ENCODE data around the gene CHMP6.

Gene CHMP6

DNA sequence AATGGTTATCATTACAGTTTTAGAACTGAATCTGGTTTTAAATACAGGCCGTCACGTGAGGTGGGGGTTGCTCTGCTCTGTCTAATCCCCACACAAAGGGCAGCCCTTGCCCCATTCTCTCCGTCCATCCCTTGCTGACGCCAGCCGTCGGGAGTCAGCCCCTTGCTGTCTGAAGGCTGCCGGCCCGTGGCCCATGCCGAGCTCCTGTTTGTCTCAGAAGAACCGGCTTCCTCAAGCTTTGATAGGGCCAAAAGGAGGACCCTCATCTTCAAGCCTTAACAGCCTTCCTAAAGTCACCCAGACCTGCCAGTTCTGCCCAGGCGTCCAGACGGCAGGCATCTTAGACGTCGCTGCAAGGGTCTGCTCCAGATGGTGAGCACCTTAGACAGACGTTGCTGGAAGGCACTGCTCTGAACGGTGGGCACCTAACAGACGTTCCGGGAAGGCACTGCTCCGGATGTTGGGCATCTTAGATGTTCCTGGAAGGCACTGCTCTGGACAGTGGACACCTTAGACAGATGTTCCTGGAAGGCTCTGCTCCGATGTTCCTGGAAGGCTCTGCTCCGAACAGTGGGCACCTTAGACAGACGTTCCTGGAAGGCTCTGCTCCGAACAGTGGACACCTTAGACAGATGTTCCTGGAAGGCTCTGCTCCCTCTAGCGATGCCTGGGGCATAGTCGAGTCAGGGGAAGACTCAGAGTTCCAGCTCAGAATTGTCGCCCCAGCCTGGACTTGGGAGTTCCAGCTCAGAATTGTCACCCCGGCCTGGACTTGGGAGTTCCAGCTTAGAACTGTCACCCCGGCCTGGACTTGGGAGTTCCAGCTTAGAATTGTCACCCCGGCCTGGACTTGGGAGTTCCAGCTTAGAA, 35.1 kb upstream of the CHMP6 start:
- no peak for DNase-seq

DNA sequence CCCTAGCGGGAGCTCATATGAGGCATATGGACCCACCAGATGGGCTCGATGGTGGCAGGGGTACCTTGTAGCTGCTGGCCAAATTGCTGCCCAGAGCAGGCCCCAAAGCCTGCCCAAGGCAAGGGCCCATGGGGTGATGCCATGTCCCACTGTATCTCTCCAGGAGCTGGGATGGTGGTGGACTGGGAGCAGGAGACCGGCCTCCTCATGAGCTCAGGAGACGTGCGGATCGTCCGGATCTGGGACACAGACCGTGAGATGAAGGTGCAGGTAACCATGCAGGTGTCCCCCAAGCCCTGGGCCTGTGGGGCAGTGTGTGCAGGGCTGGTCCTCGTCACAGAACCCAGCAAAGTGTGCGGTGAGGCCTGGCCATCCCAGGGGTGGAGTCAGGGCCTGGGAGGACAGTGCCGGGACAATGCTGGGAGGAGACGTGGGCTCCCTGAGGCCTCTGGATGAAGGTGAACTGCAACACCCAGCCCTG, 34.1 kb upstream of the CHMP6 start:
- DNase-seq = no peak

DNA sequence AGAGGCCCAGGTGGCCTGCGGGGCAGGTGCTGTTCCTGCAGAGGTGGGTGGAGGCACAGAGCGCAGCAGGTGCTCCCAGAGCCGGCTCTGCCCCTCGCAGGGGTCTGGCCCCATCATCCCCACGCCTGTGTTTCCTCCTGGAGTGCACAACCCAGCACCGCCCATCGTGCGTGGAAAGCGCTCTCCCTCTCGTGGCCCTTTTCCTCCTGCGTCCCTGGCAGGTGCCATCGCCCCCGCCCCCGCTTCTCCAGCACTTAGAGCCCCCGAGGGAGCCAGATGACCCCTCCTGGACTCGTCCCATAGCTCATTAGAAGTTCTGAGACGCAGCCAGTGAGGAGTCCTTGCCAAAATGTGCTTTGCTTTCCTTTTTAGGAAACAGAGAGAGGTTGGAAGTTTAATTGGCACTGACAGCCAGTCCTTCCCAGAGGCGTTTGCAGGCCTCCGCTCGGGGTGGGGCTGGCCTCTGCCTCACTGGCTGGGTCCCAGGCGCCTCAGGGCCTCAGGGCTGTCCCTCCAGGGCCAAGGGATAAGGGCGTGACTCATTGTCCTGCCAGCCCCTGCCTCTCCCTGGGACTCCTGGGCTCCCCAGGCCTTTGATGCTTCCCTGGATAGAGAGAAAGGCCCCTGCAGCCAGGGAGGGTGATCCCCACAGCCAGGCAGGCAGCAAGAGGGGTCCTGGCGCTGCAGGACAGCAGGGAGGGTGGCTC, 32.2 kb upstream of the CHMP6 start:
- DNase-seq = no peak

DNA sequence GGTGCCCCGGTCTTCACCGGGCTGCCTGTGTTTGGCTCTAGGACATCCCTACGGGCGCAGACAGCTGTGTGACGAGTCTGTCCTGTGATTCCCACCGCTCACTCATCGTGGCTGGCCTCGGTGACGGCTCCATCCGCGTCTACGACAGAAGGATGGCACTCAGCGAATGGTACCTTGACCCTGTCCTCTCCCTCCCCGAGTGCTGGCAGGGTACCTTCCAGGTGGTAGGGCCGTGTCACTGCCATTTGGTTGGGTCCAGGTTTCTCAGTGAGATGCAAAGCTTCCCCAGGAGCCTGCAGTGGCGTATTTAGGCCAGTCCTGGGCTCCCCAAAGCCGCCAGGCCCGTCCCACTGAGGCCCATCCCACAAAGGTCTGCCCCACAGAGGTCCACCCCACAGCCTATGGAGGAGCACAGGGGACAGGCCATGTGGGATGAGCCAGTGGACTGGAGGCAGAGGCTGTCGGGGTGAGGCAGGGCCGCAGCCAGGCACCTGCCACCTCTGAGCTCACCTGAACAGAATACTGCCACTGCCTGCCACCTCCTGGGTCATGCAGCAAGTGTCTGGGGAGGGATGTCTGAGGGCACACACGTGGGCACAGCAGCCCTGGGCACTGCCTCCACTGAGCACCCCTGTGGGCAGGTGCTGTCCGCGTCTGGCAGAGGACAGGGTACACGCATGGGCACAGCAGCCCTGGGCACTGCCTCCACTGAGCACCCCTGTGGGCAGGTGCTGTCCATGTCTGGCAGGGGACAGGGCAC, 31.4 kb upstream of the CHMP6 start:
- no peak for DNase-seq

DNA sequence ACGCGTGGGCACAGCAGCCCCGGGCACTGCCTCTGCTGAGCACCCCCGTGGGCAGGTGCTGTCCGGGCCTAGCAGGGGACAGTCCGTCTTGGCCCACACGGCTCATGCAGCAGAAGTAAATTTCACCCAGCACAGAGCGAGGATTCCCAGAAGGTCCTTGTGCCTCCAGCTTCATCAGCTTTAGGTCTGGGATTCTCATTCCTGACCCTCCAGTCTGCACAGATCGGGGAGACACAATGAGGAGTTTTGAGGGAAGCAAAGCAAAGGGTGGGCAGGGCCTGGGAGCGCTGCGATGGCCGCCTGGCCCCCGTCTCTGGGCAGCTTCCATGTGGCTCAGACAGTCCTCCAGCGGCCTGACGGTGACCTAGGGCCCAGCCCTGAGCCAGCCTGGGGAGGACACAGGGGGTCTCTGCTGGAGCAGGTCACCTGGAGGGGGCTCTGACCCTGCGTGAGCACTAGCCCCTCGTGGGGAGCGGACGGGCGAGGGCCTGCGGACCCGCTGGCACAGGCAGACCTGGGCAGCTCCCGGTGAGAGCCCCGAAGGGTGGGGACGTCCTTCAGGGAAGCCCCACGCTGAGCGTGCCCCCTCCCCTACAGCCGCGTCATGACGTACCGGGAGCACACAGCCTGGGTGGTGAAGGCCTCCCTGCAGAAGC, 30.7 kb upstream of the CHMP6 start:
- no peak for DNase-seq

DNA sequence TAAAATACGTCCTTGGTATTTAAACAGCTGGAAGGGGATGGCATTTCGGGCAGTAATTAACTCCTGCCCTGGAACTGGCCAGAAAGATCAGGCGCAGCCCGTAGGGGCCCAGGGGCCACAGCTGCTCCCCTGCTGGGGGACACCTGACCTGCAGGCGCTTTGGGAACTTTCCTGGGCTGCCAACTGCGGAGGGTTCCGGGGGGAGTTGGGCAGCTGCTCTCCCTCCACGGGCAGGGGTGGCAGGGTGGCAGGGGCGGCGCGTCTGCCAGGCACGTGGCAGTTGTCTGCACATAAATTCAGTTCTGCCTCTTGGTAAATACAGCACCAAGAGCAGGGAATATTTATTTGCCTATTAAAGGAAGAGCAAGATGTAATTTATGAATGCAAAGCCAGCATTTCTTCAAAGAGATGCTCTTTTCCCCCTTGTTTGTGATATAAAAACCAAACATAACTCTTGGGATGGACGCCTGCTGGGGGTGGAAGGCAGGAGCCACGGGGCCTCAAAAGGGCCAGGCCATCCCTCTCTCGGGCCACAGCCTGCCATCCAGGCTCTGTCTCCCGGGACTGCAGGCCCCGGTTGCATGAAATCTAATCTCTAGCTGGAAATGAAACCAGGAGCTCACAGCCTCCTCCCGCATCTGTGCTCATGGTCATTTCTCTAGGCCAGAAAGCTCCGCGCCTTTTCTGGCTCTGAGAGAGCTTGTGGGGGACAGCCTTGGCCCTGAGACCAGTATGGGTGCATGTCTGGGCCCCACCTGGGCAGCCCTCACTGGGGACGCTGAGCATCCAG, 29.9 kb upstream of the CHMP6 start:
- DNase-seq = no peak

DNA sequence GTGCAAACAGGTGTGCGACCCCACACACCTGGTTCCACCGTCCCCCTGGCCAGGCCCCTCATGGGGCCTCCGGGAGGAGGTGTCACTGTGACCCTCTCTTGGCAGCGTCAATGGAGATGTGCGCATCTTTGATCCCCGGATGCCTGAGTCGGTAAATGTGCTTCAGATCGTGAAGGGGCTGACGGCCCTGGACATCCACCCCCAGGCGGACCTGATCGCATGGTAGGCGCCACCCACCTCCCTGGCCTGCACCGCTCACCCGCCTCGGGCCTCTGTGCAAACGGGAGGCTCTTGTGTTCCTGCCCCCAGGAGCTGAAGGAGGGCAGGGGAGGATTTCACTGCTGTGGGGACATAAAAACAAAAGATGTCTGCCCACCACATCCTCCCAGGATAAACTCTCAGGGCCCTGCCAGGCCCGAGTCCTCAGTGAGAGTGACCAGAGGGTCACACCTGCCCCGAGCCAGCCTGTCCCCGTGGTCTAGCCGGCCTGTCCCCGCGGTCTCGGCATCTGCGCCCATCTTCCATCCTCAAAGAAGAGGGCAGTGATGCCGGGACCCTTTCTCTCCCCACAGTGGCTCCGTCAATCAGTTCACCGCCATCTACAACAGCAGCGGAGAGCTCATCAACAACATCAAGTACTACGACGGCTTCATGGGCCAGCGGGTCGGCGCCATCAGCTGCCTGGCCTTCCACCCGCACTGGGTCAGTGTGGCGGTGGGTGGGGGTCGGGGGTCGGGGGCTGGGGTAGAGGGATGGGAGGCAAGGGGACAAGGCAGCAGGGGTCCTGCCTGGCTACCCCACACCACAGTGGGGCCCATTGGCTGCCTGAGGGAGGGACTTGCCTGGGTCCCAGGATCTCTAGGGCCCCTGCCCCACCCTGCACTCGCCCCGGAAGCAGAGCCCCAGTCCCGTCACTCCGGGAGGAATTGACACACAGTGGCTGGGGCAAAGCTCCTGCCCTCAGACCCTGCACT, 29.0 kb upstream of the CHMP6 start:
- DNase-seq = no peak

DNA sequence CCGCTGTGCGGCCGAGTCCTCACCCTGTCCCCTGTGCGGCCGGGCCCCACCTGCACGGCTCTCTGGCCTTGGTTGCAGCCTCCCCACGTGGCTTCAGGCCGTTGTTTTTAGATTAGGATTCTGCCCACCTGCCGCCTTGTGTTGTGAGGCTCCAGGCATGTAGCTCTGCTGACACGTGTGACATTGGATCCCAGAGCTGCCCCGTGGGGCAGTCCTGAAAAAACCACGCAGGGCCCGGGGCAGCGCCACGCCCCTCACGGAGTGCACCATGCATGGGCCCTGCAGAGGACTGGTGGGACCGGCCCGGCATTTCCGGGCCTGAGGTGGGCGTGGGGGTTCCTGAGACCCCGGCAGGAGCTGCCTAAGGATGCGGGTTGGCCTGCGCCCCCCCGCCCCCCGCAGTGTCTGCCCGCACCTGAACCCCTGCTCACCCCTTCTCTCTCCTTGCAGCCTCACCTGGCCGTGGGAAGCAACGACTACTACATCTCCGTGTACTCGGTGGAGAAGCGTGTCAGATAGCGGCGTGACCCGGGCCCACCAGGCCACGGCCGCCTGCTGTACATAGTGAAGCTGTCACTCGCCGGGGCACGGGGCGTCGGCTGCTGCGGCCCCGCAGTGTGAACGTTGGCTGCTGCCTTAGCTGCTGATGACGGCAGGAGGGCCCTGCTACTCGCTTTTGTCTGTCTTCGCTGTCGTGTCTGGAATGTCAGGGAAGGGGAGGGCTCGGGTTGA, 27.7 kb upstream of the CHMP6 start:
- no peak for DNase-seq

DNA sequence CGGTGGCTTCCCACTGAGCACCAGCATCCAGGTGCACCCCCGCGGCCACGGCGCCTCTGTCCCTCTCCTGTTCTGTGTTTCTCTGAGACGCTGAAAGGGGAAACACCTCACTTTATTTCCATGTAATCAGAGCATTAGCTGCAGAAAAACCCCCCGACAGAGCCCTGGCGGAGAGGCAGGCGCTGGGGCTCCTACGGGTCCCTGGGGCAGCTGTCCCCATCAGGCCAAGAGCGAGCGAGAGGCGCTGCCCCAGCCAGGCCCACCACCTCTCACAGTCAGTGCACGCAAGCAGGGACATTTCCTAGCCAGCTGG, 27.1 kb upstream of the CHMP6 start:
- DNase-seq = no peak

DNA sequence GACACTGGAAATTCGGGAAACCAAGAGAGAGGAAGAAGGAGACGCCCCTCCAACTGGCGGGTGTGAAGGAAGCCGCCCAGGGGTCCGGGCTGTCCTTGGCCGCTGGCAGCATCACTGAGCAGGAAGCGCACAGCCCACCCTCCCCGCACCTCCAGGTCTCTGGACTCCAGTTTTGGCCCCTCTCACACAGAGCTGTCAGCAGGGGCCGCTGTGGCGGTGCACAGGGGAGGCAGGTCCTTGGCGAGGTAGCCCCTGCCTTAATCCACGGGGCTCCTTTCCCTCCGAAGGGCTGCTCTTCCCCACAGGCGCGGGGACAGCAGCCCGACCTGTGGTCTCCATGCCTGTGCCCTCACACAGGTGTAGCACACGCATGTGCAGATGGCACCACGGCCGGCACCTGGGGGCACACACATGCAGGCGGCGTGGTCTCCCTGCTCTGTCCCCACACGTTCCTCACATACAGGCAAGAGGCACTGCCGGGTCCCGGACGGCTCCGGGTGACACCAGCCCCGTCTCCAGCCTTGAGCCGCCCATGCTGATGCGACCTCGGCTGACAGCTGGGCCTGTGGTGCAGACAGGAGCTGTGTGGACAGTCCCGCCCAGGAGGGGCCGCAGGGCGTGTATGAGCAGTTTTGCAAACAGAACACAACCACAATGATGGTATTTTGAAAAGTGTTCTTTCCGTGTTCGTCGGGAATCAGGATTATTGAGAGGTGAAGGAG, 26.6 kb upstream of the CHMP6 start:
- no peak for DNase-seq

DNA sequence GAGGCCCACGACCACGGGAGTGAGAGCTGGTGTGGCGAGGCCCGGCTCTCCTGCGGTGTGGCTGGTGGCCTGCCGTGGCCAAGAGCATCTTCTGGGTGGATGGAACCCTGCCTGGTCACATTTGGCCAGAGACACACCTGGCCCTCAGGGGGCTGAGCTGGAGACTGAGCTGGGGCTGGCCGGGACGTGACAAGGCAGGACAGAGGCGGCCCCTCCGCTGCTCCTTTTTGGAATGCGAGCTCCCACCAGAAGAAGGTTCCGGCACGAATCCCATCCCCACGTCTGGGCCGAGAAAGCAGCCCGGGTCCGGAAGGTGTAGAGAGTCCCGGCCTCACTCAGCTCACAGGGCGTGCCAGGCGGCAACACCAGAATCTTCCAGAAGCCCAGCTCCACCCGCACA, 26.0 kb upstream of the CHMP6 start:
- DNase-seq = no peak

DNA sequence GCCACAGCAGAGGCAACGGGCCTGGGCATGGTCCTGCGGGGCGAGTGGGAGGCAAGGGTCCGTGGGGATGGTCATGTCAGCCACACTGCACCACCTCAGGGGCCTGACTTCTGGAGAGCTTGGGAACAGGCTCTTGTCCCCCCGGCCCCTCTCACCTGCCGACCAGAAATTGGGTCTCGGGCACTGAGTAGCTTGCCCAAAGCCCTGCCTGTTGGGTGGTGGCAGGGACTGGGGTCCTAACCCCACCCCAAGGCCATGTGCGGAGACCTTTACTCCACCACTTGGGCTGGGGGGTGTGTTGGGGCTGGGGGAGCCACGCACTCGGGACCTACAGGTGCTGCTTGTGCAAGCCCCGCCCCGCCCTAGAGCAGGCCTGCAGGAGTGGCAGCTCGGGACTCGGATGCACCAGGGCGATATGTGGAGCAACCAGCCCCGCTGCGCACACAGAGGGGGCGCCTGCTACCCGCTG, 24.2 kb upstream of the CHMP6 start:
- no peak for DNase-seq

DNA sequence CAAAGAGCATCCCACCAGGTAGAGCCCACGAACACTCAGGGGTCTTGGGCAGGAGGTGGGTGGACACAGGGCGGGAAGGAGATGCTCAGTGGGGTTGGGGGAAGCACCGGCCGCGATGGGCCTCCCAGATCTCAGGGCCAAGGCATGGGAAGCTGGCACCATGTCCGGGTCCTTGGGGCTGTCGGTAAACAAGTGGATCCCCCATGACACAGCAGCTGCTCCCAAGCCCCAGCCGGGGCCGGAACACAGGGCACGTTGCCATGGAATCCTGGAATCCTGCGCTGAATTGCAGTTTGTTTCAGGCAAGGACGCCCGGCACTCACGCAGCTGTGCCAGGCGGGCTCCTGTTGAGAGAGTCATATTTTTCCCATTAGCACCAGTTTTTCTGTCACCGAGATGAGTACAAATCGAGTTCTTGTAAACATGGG, 23.0 kb upstream of the CHMP6 start:
- no peak for DNase-seq

DNA sequence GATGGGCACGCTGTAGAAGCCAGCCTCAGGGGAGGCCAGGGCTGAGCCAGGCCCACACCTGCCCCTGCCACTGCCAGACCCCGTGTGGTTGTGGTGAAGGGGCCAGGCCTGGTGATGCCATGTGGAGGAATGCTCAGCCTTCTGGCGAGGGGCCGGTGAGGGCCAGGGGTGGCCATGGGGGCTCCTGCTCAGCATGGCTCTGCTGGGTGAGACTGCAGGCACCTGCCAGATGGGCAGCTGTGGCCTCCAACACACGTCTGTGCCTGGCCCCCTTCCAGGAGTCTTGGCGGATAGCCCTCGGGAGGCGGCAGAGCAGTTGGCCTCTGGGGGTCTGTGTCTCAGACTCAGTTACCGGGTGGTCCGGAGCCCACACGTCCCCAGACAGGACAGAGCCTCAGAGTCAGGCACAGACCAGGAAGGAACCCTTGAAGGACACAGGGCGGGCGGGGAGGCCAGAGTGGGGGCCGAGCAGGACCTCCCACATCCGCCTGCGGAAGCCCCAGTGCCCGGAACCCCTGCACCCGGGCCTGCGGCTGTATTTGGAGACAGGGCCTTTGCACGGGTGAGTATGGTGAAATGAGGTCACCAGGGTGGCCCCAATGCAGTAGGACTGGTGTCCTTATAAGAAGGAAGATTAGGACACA, 22.5 kb upstream of the CHMP6 start:
- no peak for DNase-seq

DNA sequence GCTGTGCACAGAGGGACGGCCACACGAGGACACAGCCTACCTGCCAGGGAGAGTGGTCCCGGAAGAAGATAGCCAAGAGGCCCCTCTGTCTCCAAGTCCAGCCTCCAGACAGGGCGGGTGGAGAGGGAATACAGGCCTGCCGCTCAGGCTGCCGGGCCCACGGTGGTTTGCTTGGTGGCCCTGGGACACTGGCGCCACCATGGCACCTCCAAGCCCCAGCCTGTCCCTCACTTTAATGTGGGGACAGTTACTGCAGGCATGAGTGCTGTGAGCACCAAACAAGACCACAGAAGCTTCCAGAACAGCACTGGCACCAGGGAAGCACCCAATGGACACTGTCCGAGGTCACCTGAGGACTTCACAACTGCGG, 22.0 kb upstream of the CHMP6 start:
- no peak for DNase-seq

DNA sequence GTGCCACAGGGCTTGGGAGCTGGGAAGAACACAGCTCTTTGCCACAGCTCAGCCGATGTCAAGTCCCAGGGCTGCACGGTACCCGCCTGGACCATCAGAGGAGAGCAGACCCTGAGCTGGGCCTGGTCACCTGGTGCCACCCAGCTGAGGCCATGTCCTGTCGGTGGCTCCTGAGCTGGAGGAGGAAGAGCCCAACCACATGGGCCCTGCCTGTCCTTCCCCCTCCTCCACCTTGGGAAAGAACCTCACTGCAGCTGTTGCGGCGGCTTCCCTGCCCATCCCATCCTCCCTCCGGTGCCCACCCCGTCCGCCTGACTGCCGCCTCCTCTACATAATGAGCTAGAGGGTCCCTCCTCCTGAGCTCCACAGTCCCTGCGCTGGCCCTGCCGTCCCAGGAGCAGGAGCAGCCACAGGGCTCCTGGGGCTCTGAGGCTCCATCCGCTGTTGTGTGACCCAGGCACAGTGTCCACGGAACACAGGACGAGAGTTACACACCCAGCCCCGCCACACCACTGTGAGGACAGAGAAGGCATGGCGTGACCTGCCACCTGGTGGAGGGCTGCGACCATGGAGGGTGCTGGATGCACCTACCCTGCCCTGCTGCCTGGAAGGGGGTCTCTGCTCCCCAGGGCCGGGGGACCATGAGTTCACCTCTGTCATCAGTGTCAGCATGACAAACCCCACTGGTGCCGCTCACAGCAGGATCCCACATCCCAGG, 21.4 kb upstream of the CHMP6 start:
- DNase-seq = peak; percentile 48

DNA sequence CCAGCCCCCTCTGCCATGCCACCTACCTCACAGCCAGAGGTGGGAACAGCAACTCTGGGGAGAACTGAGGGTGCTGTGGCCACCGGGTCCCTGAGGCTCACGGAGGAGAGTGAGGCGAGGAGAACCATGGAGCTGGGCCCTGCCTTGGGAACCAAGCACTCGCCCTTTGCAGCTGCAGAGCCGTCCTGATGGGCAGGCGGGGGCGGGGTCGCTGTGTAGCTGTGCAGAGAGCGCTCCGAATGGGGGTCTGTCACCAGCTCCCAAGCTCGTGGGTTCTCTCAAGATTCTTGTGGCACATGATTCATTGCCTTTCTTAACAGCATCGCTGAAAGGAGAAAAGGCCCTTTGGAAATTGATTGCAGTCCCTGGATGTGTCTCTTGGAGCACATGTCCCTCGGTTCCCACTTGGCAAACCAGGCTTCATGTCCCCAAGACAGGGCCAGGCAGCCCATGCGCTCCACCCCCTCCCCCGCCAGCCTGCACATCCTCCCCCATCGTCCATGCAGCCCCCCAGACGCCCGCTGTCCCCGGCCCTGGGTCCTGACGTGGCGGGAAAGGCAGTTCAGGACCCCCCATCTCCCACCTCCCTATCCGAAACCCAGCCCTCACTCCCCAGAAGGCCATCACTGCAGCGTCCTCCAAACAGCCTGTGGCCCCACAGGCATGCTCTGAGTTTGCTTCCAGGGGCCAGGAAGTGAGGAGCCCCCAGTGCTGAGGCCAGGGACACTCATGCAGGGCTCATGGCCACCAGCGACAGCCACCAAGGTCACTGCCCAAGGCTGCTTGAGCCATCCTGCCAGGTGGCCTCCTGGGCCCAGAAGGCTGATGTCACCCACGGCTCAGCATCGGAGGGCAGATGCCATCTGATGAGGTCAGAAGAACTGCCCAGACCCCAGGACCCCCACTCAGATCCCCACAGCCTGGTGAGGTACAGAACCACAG, 20.6 kb upstream of the CHMP6 start:
- no peak for DNase-seq
